ENCODE results near the gene PLEKHA5.
"Not testable (repeated sequence)": the region's sequence is repeated elsewhere in the genome, so short reads cannot be mapped to it uniquely, and the experiment has no call there.

PLEKHA5 gene

DNA sequence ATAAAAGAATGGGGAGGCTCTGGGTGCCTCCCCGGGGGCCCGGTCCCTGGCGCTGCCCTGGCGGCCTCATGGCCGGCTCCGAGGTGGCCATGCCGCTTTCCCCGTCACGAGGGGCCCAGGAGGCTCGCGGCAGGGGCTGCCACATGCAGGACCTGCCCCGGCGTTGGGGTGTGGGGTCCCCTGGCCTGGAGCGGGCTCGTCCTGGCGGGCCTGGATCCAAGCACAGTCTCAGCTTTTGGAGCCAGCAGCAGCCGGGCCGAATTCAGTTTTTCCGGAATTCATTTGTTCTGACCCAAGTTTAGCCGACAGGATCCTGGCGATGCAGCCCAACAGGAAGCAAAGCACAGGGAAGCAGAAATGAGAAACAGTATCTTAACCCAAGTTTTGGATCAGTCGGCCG lies 283.3 kb downstream of the PLEKHA5 start:
- no peak for DNase-seq

DNA sequence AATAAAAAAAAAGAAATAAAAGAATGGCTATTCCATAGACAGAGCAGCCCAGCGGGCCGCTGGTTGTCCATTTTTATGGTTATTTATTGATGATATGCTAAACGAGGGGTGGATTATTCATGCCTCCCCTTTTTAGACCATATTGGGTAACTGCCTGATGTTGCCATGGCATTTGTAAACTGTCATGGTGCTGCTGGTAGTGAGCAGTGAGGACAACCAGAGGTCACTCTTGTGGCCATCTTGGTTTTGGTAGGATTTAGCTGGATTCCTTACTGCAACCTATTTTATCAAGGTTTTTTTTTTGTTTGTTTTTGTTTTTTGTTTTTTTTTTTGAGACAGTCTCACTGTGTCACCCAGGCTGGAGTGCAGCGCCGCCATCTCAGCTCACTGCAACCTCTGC lies 284.0 kb downstream of the PLEKHA5 start:
- DNase-seq, result not testable (repeated sequence)

DNA sequence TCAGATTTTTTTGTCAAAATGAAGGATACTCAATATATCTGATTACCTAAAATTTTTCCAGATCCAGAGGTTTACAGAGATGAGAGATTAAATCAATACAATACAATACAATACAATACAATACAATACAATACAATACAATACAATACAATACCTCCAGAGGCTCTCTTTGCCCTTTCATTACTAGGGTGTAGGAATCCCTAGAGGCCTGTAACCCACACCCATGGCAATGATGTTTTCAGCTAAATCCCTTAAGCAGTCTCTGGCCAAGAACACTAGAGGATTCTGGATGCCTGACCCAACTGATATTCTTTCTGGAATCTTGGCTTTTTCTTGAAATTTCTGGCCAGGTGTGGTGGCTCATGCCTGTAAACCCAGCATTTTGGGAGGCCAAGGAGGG lies 286.0 kb downstream of the PLEKHA5 start:
- no peak for DNase-seq

DNA sequence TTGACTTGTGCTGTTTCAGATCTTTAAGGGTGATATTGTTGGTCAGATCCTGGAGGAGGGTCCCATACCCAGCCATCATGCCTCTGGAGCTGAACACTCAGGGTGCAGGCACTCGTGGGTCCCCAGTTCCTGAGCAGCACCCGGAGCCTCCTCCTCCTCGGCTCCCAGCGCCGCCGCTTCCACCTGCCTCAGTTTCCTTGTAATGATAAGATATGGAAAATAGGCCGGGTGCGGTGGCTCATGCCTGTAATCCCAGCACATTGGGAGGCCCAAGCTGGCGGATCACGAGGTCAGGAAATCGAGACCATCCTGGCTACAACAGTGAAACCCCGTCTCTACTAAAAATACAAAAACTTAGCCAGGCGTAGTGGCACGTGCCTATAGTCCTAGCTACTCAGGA lies 289.6 kb downstream of the PLEKHA5 start:
- peak; percentile 46 for DNase-seq

DNA sequence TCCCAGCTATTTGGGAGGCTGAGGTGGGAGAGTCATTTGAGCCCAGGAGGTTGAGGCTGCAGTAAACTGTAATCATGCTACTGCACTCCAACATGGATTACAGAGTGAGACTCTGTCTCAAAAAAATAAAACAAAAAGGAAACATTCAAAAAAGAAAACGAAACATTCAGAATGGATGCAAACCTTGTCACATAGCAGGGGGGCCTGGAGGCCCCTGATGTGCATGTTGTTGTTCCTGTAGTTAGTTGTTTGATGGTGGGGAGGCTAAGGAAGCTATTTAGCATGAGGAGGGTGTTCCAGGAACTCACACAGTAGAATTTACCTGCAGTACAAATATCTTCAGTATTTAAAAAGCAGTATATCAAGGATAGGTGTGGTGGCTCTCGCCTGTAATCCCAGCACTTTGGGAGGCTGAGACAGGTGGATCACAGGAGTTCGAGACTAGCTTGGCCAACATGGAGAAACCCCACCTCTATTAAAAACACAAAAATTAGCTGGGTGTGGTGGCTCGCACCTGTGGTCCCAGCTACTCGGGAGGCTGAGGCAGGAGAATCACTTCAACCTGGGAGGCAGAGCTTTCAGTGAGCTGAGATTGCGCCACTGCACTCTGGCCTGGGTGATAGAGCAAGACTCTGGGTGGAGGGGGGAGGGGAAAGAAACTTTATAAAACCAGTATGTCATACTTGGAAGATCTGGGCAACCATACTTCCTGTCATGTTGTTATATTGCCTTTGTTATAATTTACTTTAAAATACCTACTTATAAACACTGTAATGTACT lies 292.2 kb downstream of the PLEKHA5 start:
- DNase-seq, result peak; percentile 18

DNA sequence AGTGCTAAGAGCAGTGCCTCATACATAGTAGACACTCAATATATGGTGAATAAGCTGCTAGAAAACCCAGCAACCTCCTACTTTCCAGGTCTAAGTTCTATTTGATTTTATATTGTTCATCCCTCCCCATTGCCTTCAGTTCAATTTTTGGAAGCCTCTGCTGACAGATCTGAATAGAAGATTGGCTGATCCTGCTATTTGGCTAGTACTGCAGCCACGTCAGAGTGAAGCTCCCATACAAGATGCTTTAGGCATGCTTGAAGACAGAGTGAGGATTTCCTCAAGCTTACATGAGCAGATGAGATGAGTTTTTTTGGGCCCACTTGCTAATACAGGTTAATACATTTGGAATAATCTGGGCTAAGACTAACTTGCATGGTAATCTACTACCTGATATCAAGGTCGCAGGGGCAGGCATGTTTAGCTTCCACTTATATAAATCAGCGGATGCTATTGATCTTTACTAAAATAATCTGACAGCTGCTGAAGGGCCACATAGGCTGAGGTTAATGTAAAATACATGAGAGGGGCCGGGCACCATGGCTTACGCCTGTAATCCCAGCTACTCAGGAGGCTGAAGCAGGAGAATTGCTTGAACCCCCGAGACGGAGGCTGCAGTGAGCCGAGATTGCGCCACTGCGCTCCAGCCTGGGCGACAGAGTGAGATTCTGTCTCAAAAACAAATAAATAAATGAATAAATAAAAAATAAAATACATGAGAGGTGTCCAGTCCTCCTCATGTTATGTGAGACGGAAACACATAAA lies 293.8 kb downstream of the PLEKHA5 start:
- peak; percentile 23 for DNase-seq
